ENCODE results near the gene WNK1. TPM values are rescaled to one million over a fixed set of nuclear protein-coding genes. Genes with fewer than 3 reads are reported as not detected.
A peak's percentile ranks its signal among the peaks of the same experiment; 100 is the strongest.

Gene WNK1
- polyA plus RNA-seq, 1 experiment: 38.0 TPM

GRCh38 chr12:873954-874353, 121.6 kb downstream of the WNK1 start:
- Histone ChIP-seq H3K27ac (ENCODE audit: low read depth, low read length) (no peak overlapping the region), H3K4me3 (ENCODE audit: low read depth, low read length) (no peak overlapping the region), H3K9me3 (ENCODE audit: control insufficient read depth, insufficient read depth, low read length) (no peaks in the 10 kb centered on the region), H3K27me3 (ENCODE audit: control insufficient read depth, insufficient read depth, low read length) (no peaks in the 10 kb centered on the region)
- POLR2A ChIA-PET: no interaction called here
- TF ChIP-seq CTCF (IDR thresholded peaks at IDR 0.05; ENCODE audit: low read depth, low read length): no peak
- CTCF ChIA-PET: interaction anchor here (0.6 to 1.4 kb wide), 4 partner anchors 12 to 298 kb away, joined by 3 to 6 read pairs (median 4); partner anchors contain the start of gene RAD52
- no peak for DNase-seq (ENCODE audit: low read depth, low spot score)

- H3K27me3 ChIP-seq (ENCODE audit: control insufficient read depth, insufficient read depth, low read length): no peaks in the 10 kb centered on the region
- ChIA-PET CTCF (interaction anchor here (0.7 kb wide), 1 partner anchor 727 kb away, joined by 5 read pairs; no protein-coding TSS in a partner anchor), POLR2A (no interaction called here)
- no peak overlapping the region for H3K27ac ChIP-seq (ENCODE audit: low read depth, low read length)
- no peak overlapping the region for H3K4me3 ChIP-seq (ENCODE audit: low read depth, low read length)
- DNase-seq (ENCODE audit: low read depth, low spot score): peak; percentile 36
- no peak for TF ChIP-seq CTCF (IDR thresholded peaks at IDR 0.05; ENCODE audit: low read depth, low read length)
- no peaks in the 10 kb centered on the region for H3K9me3 ChIP-seq (ENCODE audit: control insufficient read depth, insufficient read depth, low read length)
Observed at GRCh38 chr12:879641-880040, 127.3 kb downstream of the WNK1 start.

- TF ChIP-seq CTCF (IDR thresholded peaks at IDR 0.05; ENCODE audit: low read depth, low read length): no peak
- ChIA-PET POLR2A (no interaction called here), CTCF (no interaction called here)
- Histone ChIP-seq H3K27me3 (ENCODE audit: control insufficient read depth, insufficient read depth, low read length) (no peaks in the 10 kb centered on the region), H3K27ac (ENCODE audit: low read depth, low read length) (no peak overlapping the region), H3K9me3 (ENCODE audit: control insufficient read depth, insufficient read depth, low read length) (no peaks in the 10 kb centered on the region), H3K4me3 (ENCODE audit: low read depth, low read length) (no peak overlapping the region)
- no peak for DNase-seq (ENCODE audit: low read depth, low spot score)
Observed at GRCh38 chr12:880656-881055, 128.3 kb downstream of the WNK1 start.

- TF ChIP-seq CTCF (IDR thresholded peaks at IDR 0.05; ENCODE audit: low read depth, low read length): no peak
- CTCF ChIA-PET: interaction anchor here (1.3 kb wide), 1 partner anchor 70 kb away, joined by 3 read pairs; no protein-coding TSS in a partner anchor
- Histone ChIP-seq H3K27ac (ENCODE audit: low read depth, low read length) (no peak overlapping the region), H3K9me3 (ENCODE audit: control insufficient read depth, insufficient read depth, low read length) (no peaks in the 10 kb centered on the region), H3K4me3 (ENCODE audit: low read depth, low read length) (no peak overlapping the region), H3K27me3 (ENCODE audit: control insufficient read depth, insufficient read depth, low read length) (no peaks in the 10 kb centered on the region)
- no peak for DNase-seq (ENCODE audit: low read depth, low spot score)
- POLR2A ChIA-PET: no interaction called here
Observed at GRCh38 chr12:884746-885414, 132.5 kb downstream of the WNK1 start.

GRCh38 chr12:885701-886100, 133.3 kb downstream of the WNK1 start:
- CTCF ChIA-PET: interaction anchor here (0.6 to 1.3 kb wide), 4 partner anchors 12 to 71 kb away, joined by 3 read pairs; partner anchors contain the start of gene RAD52
- DNase-seq (ENCODE audit: low read depth, low spot score): no peak
- H3K9me3 ChIP-seq (ENCODE audit: control insufficient read depth, insufficient read depth, low read length): no peaks in the 10 kb centered on the region
- no peak overlapping the region for H3K27ac ChIP-seq (ENCODE audit: low read depth, low read length)
- TF ChIP-seq CTCF (IDR thresholded peaks at IDR 0.05; ENCODE audit: low read depth, low read length): no peak
- H3K27me3 ChIP-seq (ENCODE audit: control insufficient read depth, insufficient read depth, low read length): no peaks in the 10 kb centered on the region
- POLR2A ChIA-PET: no interaction called here
- H3K4me3 ChIP-seq (ENCODE audit: low read depth, low read length): no peak overlapping the region
